ENCODE results near the gene NUDT9.
A peak's percentile ranks its signal among the peaks of the same experiment; 100 is the strongest.

Gene NUDT9

GRCh38 chr4:87499403-87500091 is 77.2 kb downstream of the NUDT9 start:
- Histone ChIP-seq H3K36me3 (peaks cover 26 to 58% (median 26%) of the 10 kb centered on the region in 3 donors), H3K4me1 (peaks cover 0 to 70% (median 15%) of the 10 kb centered on the region in 4 donors), H3K9me3 (no peaks in the 10 kb centered on the region), H3K4me3 (no peak overlapping the region), H3K27ac (peak overlapping the region; percentile 64 to 67), H3K27me3 (no peaks in the 10 kb centered on the region)
- no peak for DNase-seq
- no peak for TF ChIP-seq CTCF (IDR thresholded peaks at IDR 0.05)
- intact Hi-C loops (cut with DNase I; ENCODE audit: low total_unique reads): no loop called here

GRCh38 chr4:87500092-87500462 is 77.7 kb downstream of the NUDT9 start:
- H3K36me3 ChIP-seq: peaks cover 21 to 53% (median 21%) of the 10 kb centered on the region in 3 donors
- intact Hi-C loops (cut with DNase I; ENCODE audit: low total_unique reads): no loop called here
- no peak overlapping the region for H3K4me3 ChIP-seq
- H3K9me3 ChIP-seq: no peaks in the 10 kb centered on the region
- DNase-seq: no peak
- TF ChIP-seq CTCF (IDR thresholded peaks at IDR 0.05): no peak
- peak overlapping the region in 1 of 2 donors; percentile 67 for H3K27ac ChIP-seq
- H3K27me3 ChIP-seq: no peaks in the 10 kb centered on the region
- H3K4me1 ChIP-seq: peaks cover 0 to 66% (median 15%) of the 10 kb centered on the region in 4 donors

GRCh38 chr4:87502580-87503238 is 80.3 kb downstream of the NUDT9 start:
- peak overlapping the region; percentile 25 to 54 for H3K27ac ChIP-seq
- no peaks in the 10 kb centered on the region for H3K9me3 ChIP-seq
- no peak overlapping the region for H3K4me3 ChIP-seq
- intact Hi-C loops (cut with DNase I; ENCODE audit: low total_unique reads): no loop called here
- no peak for TF ChIP-seq CTCF (IDR thresholded peaks at IDR 0.05)
- no peak for DNase-seq
- no peaks in the 10 kb centered on the region for H3K27me3 ChIP-seq
- H3K36me3 ChIP-seq: peaks cover 0 to 31% (median 6%) of the 10 kb centered on the region in 3 donors
- H3K4me1 ChIP-seq: peaks cover 0 to 78% (median 21%) of the 10 kb centered on the region in 4 donors

GRCh38 chr4:87505862-87506261 is 83.5 kb downstream of the NUDT9 start:
- Histone ChIP-seq H3K36me3 (peaks cover 9 to 42% (median 16%) of the 10 kb centered on the region in 3 donors), H3K27ac (peak overlapping the region; percentile 50 to 69), H3K4me1 (peaks cover 0 to 66% (median 18%) of the 10 kb centered on the region in 4 donors), H3K4me3 (no peak overlapping the region), H3K27me3 (no peaks in the 10 kb centered on the region), H3K9me3 (no peaks in the 10 kb centered on the region)
- no peak for TF ChIP-seq CTCF (IDR thresholded peaks at IDR 0.05)
- DNase-seq: no peak
- intact Hi-C loops (cut with DNase I; ENCODE audit: low total_unique reads): no loop called here

- no peak for TF ChIP-seq CTCF (IDR thresholded peaks at IDR 0.05)
- peaks cover 16 to 54% (median 24%) of the 10 kb centered on the region in 3 donors for H3K36me3 ChIP-seq
- DNase-seq: no peak
- peak overlapping the region; percentile 50 to 69 for H3K27ac ChIP-seq
- no peak overlapping the region for H3K4me3 ChIP-seq
- H3K4me1 ChIP-seq: peaks cover 0 to 63% (median 18%) of the 10 kb centered on the region in 4 donors
- H3K27me3 ChIP-seq: no peaks in the 10 kb centered on the region
- intact Hi-C loops (cut with DNase I; ENCODE audit: low total_unique reads): no loop called here
- no peaks in the 10 kb centered on the region for H3K9me3 ChIP-seq
These were observed 84.8 kb downstream of the NUDT9 start for GRCh38 chr4:87506974-87507701.
